Dermis lymphatic vessel endothelial cell (primary cell): ENCODE data around the gene PLG. TPM values are rescaled to one million over a fixed set of nuclear protein-coding genes. Genes with fewer than 3 reads are reported as not detected.

Source experiments
- total RNA-seq: library from RNA; depleted of rRNA; stranded (reverse); fragments of >200 nt; gene quantifications from 2 replicates; pipeline ENCODE4 v1.2.1, GENCODE V29; 2014

PLG gene
- not detected in 2 replicates for total RNA-seq

GRCh38 chr6:160701918-160702680 is at the start of gene PLG:
PLG (plus strand) TSS chr6:160702244; CDS start chr6:160702305, 61 bp downstream.

GRCh38 chr6:160664198-160664597 is 37.8 kb upstream of the PLG start, which contains the start of gene LPA:
LPA (minus strand) TSS chr6:160664275; CDS start chr6:160664214, 61 bp downstream.

Other genes with a start within 250 kb of the PLG start
- gene LPA, start 38.0 kb upstream of the PLG start, total RNA-seq = not detected in 2 replicates